DOHH2 (cell line): Measurements from ENCODE around the gene RASA3.

Source experiments
- H3F3A ChIP-seq: fragments of 200-600 bp; sonication (generic), shearing (Covaris generic); 2 replicates; pipeline ENCODE4 v1.6.0; 2016; ENCODE audit warnings: antibody characterized with exemption, mild to moderate bottlenecking; ENCODE audit not compliant: control insufficient read depth, insufficient read depth
- H3K27ac ChIP-seq: fragments of 200-600 bp; sonication (generic); 2 replicates; pipeline ENCODE4 v1.5.1; 2014; ENCODE audit warnings: low read depth, mild to moderate bottlenecking, low read length, moderate library complexity
- H3K27me3 ChIP-seq: fragments of 200-600 bp; sonication (generic); 2 replicates; pipeline ENCODE4 v1.6.1; 2014; ENCODE audit warnings: mild to moderate bottlenecking, low read length, mixed read lengths; ENCODE audit not compliant: control insufficient read depth
- H3K36me3 ChIP-seq: fragments of 200-600 bp; sonication (generic); 2 replicates; pipeline ENCODE4 v1.6.1; 2014; ENCODE audit warnings: mild to moderate bottlenecking, low read length, moderate library complexity, mixed read lengths; ENCODE audit not compliant: control insufficient read depth
- H3K4me1 ChIP-seq: fragments of 200-600 bp; sonication (generic); 2 replicates; pipeline ENCODE4 v1.6.1; 2014; ENCODE audit warnings: mild to moderate bottlenecking, low read length, mixed read lengths; ENCODE audit not compliant: control insufficient read depth
- H3K4me2 ChIP-seq: fragments of 200-600 bp; sonication (generic); 2 replicates; pipeline ENCODE4 v1.6.0; 2014; ENCODE audit warnings: mild to moderate bottlenecking, low read length, moderate library complexity
- H3K4me3 ChIP-seq: fragments of 200-600 bp; sonication (generic); 2 replicates; pipeline ENCODE4 v1.5.1; 2014; ENCODE audit warnings: mild to moderate bottlenecking, low read length, mixed read lengths
- H3K79me2 ChIP-seq: fragments of 200-600 bp; sonication (generic); 2 replicates; pipeline ENCODE4 v1.6.1; 2014; ENCODE audit warnings: mild to moderate bottlenecking, low read length, mixed read lengths; ENCODE audit not compliant: control insufficient read depth
- H3K9me2 ChIP-seq: fragments of 200-600 bp; sonication (generic); replicated peaks from 2 replicates; pipeline ENCODE4 v1.6.1; 2014; ENCODE audit warnings: mild to moderate bottlenecking, low read length, mixed read lengths; ENCODE audit not compliant: control insufficient read depth
- H3K9me3 ChIP-seq: fragments of 200-600 bp; sonication (generic); 2 replicates; pipeline ENCODE4 v1.6.1; 2014; ENCODE audit warnings: antibody characterized with exemption, low read length, mixed read lengths; ENCODE audit not compliant: control insufficient read depth, insufficient read depth
- H4K20me1 ChIP-seq: fragments of 200-600 bp; sonication (generic); 2 replicates; pipeline ENCODE4 v1.6.0; 2014; ENCODE audit warnings: low read depth, mild to moderate bottlenecking, antibody characterized with exemption, low read length, moderate library complexity; ENCODE audit not compliant: control insufficient read depth, insufficient read depth
- EZH2phosphoT487 ChIP-seq: fragments of 200-600 bp; sonication (generic); IDR thresholded peaks from 2 replicates; pipeline ENCODE4 v1.6.1; 2017; ENCODE audit warnings: borderline replicate concordance, mild to moderate bottlenecking, antibody characterized with exemption, low read length, moderate library complexity, mixed read lengths
- TF ChIP-seq, protein P1 (sequence below): fragments of 200-600 bp; sonication (generic); IDR thresholded peaks from one replicate; pipeline ENCODE4 v1.5.1; 2014; ENCODE audit warnings: antibody characterized with exemption, mild to moderate bottlenecking, low read depth, low read length; ENCODE audit not compliant: poor library complexity, severe bottlenecking

The RASA3 gene

DNA sequence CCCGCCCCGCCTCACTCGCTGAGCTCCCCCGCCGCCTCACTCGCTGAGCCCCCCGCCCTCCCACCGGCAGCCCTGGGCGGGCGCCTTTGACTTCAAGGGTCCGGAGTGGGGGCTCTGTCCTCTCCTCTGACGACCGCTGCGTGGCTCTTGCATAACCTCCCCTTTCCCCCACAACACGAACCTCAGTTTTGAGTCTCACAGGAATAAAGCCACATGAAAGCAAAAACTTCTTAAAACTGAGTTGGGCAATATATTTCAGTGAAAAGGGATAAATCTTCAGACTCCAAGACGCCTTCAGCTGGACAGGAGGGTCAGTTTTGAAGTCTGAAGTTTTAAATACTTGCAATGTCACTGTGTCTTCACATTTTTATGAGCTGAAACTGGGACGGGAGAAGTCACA lies 87.9 kb downstream of the RASA3 start:
- peaks cover 19% of the 10 kb centered on the region for H3K4me1 ChIP-seq
- no peaks in the 10 kb centered on the region for H3K79me2 ChIP-seq
- TF ChIP-seq EZH2phosphoT487, result no peak
- no peaks in the 10 kb centered on the region for H3K36me3 ChIP-seq
- no peak overlapping the region for H3K4me2 ChIP-seq
- no peaks in the 10 kb centered on the region for H3F3A ChIP-seq
- H3K9me3 ChIP-seq, result no peaks in the 10 kb centered on the region
- H3K9me2 ChIP-seq, result no peaks in the 10 kb centered on the region
- H3K4me3 ChIP-seq, result no peak overlapping the region
- no peak overlapping the region for H3K27ac ChIP-seq
- H3K27me3 ChIP-seq, result peaks cover 11% of the 10 kb centered on the region
- no peaks in the 10 kb centered on the region for H4K20me1 ChIP-seq

DNA sequence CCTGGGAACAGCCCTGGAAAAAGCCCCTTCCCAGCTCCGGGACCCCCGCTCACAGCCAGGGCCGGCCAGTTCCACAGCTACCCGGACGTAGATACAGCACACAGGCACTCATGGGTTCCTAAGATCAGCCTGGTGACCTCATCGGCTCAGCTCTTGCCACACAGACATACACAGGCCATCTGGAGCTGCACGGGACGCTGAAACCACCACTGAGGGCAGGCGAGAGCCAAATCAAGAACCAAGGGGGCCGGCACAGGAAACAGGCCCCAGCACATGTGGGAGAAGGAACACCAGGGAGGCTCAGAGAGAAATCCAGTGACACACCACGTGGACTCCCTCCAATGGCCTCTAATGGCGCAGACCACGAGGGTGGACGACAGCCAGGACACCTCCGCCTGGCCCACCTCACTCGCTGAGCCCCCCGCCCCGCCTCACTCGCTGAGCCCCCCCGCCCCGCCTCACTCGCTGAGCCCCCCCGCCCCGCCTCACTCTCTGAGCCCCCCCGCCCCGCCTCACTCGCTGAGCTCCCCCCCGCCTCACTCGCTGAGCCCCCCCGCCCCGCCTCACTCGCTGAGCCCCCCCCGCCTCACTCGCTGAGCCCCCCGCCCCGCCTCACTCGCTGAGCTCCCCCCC lies 88.9 kb downstream of the RASA3 start:
- TF ChIP-seq, protein P1, sequence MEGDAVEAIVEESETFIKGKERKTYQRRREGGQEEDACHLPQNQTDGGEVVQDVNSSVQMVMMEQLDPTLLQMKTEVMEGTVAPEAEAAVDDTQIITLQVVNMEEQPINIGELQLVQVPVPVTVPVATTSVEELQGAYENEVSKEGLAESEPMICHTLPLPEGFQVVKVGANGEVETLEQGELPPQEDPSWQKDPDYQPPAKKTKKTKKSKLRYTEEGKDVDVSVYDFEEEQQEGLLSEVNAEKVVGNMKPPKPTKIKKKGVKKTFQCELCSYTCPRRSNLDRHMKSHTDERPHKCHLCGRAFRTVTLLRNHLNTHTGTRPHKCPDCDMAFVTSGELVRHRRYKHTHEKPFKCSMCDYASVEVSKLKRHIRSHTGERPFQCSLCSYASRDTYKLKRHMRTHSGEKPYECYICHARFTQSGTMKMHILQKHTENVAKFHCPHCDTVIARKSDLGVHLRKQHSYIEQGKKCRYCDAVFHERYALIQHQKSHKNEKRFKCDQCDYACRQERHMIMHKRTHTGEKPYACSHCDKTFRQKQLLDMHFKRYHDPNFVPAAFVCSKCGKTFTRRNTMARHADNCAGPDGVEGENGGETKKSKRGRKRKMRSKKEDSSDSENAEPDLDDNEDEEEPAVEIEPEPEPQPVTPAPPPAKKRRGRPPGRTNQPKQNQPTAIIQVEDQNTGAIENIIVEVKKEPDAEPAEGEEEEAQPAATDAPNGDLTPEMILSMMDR, result no peak
- no peak for TF ChIP-seq EZH2phosphoT487
- Histone ChIP-seq H3K27ac (no peak overlapping the region), H3K36me3 (no peaks in the 10 kb centered on the region), H3K27me3 (peaks cover 11% of the 10 kb centered on the region), H3F3A (no peaks in the 10 kb centered on the region), H3K4me2 (no peak overlapping the region), H3K4me1 (peaks cover 13% of the 10 kb centered on the region), H3K9me3 (no peaks in the 10 kb centered on the region), H3K4me3 (no peak overlapping the region), H3K9me2 (no peaks in the 10 kb centered on the region), H3K79me2 (no peaks in the 10 kb centered on the region), H4K20me1 (no peaks in the 10 kb centered on the region)

- no peak overlapping the region for H3K27ac ChIP-seq
- TF ChIP-seq EZH2phosphoT487, result no peak
- TF ChIP-seq, protein P1, result no peak
- H3K79me2 ChIP-seq, result no peaks in the 10 kb centered on the region
These were observed 90.2 kb downstream of the RASA3 start for GRCh38 chr13:114042066-114042815.

GRCh38 chr13:114041493-114041892 lies 90.9 kb downstream of the RASA3 start:
- no peak overlapping the region for H3K4me3 ChIP-seq
- H4K20me1 ChIP-seq, result no peaks in the 10 kb centered on the region
- TF ChIP-seq, protein P1, result no peak
- no peaks in the 10 kb centered on the region for H3K36me3 ChIP-seq
- H3K4me1 ChIP-seq, result no peaks in the 10 kb centered on the region; the same call in none of the 2 replicates
- H3K27me3 ChIP-seq, result peaks cover 2% of the 10 kb centered on the region; the same call in 1 of the 2 replicates
- H3K9me2 ChIP-seq, result no peaks in the 10 kb centered on the region
- no peaks in the 10 kb centered on the region for H3K79me2 ChIP-seq
- no peak overlapping the region for H3K27ac ChIP-seq
- no peaks in the 10 kb centered on the region for H3F3A ChIP-seq
- no peaks in the 10 kb centered on the region for H3K9me3 ChIP-seq
- no peak overlapping the region for H3K4me2 ChIP-seq

More at GRCh38 chr13:114042066-114042815, 90.2 kb downstream of the RASA3 start:
- H4K20me1 ChIP-seq, result no peaks in the 10 kb centered on the region
- no peak overlapping the region for H3K4me2 ChIP-seq
- H3K9me3 ChIP-seq, result no peaks in the 10 kb centered on the region
- H3F3A ChIP-seq, result no peaks in the 10 kb centered on the region
- no peak overlapping the region for H3K4me3 ChIP-seq
- no peaks in the 10 kb centered on the region for H3K36me3 ChIP-seq
- peaks cover 7% of the 10 kb centered on the region for H3K27me3 ChIP-seq
- no peaks in the 10 kb centered on the region for H3K9me2 ChIP-seq
- H3K4me1 ChIP-seq, result peaks cover 7% of the 10 kb centered on the region
